DOHH2 (cell line): ENCODE data around the gene PID1.

Experiments
- H3F3A ChIP-seq: fragments of 200-600 bp; sonication (generic), shearing (Covaris generic); 2 replicates; pipeline ENCODE4 v1.6.0; 2016; ENCODE audit warnings: antibody characterized with exemption, mild to moderate bottlenecking; ENCODE audit not compliant: control insufficient read depth, insufficient read depth
- H3K27ac ChIP-seq: fragments of 200-600 bp; sonication (generic); 2 replicates; pipeline ENCODE4 v1.5.1; 2014; ENCODE audit warnings: low read depth, mild to moderate bottlenecking, low read length, moderate library complexity
- H3K27me3 ChIP-seq: fragments of 200-600 bp; sonication (generic); 2 replicates; pipeline ENCODE4 v1.6.1; 2014; ENCODE audit warnings: mild to moderate bottlenecking, low read length, mixed read lengths; ENCODE audit not compliant: control insufficient read depth
- H3K36me3 ChIP-seq: fragments of 200-600 bp; sonication (generic); 2 replicates; pipeline ENCODE4 v1.6.1; 2014; ENCODE audit warnings: mild to moderate bottlenecking, low read length, moderate library complexity, mixed read lengths; ENCODE audit not compliant: control insufficient read depth
- H3K4me1 ChIP-seq: fragments of 200-600 bp; sonication (generic); 2 replicates; pipeline ENCODE4 v1.6.1; 2014; ENCODE audit warnings: mild to moderate bottlenecking, low read length, mixed read lengths; ENCODE audit not compliant: control insufficient read depth
- H3K4me2 ChIP-seq: fragments of 200-600 bp; sonication (generic); 2 replicates; pipeline ENCODE4 v1.6.0; 2014; ENCODE audit warnings: mild to moderate bottlenecking, low read length, moderate library complexity
- H3K4me3 ChIP-seq: fragments of 200-600 bp; sonication (generic); 2 replicates; pipeline ENCODE4 v1.5.1; 2014; ENCODE audit warnings: mild to moderate bottlenecking, low read length, mixed read lengths
- H3K79me2 ChIP-seq: fragments of 200-600 bp; sonication (generic); 2 replicates; pipeline ENCODE4 v1.6.1; 2014; ENCODE audit warnings: mild to moderate bottlenecking, low read length, mixed read lengths; ENCODE audit not compliant: control insufficient read depth
- H3K9me2 ChIP-seq: fragments of 200-600 bp; sonication (generic); replicated peaks from 2 replicates; pipeline ENCODE4 v1.6.1; 2014; ENCODE audit warnings: mild to moderate bottlenecking, low read length, mixed read lengths; ENCODE audit not compliant: control insufficient read depth
- H3K9me3 ChIP-seq: fragments of 200-600 bp; sonication (generic); 2 replicates; pipeline ENCODE4 v1.6.1; 2014; ENCODE audit warnings: antibody characterized with exemption, low read length, mixed read lengths; ENCODE audit not compliant: control insufficient read depth, insufficient read depth
- H4K20me1 ChIP-seq: fragments of 200-600 bp; sonication (generic); 2 replicates; pipeline ENCODE4 v1.6.0; 2014; ENCODE audit warnings: low read depth, mild to moderate bottlenecking, antibody characterized with exemption, low read length, moderate library complexity; ENCODE audit not compliant: control insufficient read depth, insufficient read depth
- EZH2phosphoT487 ChIP-seq: fragments of 200-600 bp; sonication (generic); IDR thresholded peaks from 2 replicates; pipeline ENCODE4 v1.6.1; 2017; ENCODE audit warnings: borderline replicate concordance, mild to moderate bottlenecking, antibody characterized with exemption, low read length, moderate library complexity, mixed read lengths
- TF ChIP-seq, protein P1 (sequence below): fragments of 200-600 bp; sonication (generic); IDR thresholded peaks from one replicate; pipeline ENCODE4 v1.5.1; 2014; ENCODE audit warnings: antibody characterized with exemption, mild to moderate bottlenecking, low read depth, low read length; ENCODE audit not compliant: poor library complexity, severe bottlenecking

The PID1 gene

GRCh38 chr2:229060147-229060546, 210.9 kb downstream of the PID1 start:
- H3K36me3 ChIP-seq, result no peaks in the 10 kb centered on the region
- H3K79me2 ChIP-seq, result no peaks in the 10 kb centered on the region
- H3K9me3 ChIP-seq, result peaks cover 4% of the 10 kb centered on the region; the same call in 1 of the 2 replicates
- TF ChIP-seq, protein P1, sequence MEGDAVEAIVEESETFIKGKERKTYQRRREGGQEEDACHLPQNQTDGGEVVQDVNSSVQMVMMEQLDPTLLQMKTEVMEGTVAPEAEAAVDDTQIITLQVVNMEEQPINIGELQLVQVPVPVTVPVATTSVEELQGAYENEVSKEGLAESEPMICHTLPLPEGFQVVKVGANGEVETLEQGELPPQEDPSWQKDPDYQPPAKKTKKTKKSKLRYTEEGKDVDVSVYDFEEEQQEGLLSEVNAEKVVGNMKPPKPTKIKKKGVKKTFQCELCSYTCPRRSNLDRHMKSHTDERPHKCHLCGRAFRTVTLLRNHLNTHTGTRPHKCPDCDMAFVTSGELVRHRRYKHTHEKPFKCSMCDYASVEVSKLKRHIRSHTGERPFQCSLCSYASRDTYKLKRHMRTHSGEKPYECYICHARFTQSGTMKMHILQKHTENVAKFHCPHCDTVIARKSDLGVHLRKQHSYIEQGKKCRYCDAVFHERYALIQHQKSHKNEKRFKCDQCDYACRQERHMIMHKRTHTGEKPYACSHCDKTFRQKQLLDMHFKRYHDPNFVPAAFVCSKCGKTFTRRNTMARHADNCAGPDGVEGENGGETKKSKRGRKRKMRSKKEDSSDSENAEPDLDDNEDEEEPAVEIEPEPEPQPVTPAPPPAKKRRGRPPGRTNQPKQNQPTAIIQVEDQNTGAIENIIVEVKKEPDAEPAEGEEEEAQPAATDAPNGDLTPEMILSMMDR, result no peak
- no peak for TF ChIP-seq EZH2phosphoT487
- no peaks in the 10 kb centered on the region for H3F3A ChIP-seq
- no peaks in the 10 kb centered on the region for H3K27me3 ChIP-seq
- H3K4me1 ChIP-seq, result no peaks in the 10 kb centered on the region
- no peak overlapping the region for H3K4me2 ChIP-seq
- H4K20me1 ChIP-seq, result no peaks in the 10 kb centered on the region
- H3K27ac ChIP-seq, result no peak overlapping the region
- H3K9me2 ChIP-seq, result no peaks in the 10 kb centered on the region
- no peak overlapping the region for H3K4me3 ChIP-seq

DNA sequence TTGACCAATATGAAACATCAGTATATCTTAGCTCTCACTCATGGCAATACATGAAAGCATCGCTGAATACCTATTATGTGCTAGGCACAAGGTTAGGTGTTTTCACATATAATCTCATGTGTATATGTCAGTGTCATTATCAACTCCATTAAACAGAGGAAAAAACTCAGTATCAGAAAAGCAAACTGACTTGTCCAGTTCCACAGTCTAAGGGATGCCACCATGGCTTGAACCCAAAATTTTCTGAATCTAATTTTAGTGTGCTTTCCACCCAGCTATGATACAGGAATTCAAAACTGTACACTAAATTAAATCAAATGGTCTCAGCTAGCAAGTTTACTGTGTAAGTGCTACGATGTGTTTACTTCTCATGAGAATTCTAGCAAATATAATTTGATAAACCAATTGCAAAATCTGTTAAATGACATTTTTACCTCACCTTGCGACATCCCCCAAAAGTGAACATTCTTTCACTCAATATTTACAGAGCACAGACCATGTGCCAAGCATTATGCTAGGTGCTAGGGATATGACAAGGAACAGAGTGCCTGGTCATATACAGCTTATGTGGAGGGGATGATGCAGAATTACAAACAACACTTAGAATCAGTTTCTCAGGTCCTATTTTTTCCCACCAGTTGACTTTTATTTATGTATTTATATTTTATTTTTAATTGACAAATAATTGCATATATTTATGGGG, 211.6 kb downstream of the PID1 start:
- Histone ChIP-seq H3K27ac (no peak overlapping the region), H3K36me3 (no peaks in the 10 kb centered on the region), H4K20me1 (no peaks in the 10 kb centered on the region), H3K79me2 (no peaks in the 10 kb centered on the region), H3K4me2 (no peak overlapping the region), H3K27me3 (no peaks in the 10 kb centered on the region), H3F3A (no peaks in the 10 kb centered on the region), H3K9me3 (peaks cover 4% of the 10 kb centered on the region; the same call in 1 of the 2 replicates), H3K9me2 (no peaks in the 10 kb centered on the region), H3K4me3 (no peak overlapping the region), H3K4me1 (no peaks in the 10 kb centered on the region)
- TF ChIP-seq, protein P1, result no peak
- TF ChIP-seq EZH2phosphoT487, result no peak

- no peak overlapping the region for H3K27ac ChIP-seq
- H4K20me1 ChIP-seq, result no peaks in the 10 kb centered on the region
- H3K4me1 ChIP-seq, result no peaks in the 10 kb centered on the region
- no peak overlapping the region for H3K4me3 ChIP-seq
- no peaks in the 10 kb centered on the region for H3F3A ChIP-seq
- H3K79me2 ChIP-seq, result no peaks in the 10 kb centered on the region
- H3K36me3 ChIP-seq, result no peaks in the 10 kb centered on the region
- H3K9me2 ChIP-seq, result no peaks in the 10 kb centered on the region
- TF ChIP-seq, protein P1, result no peak
- TF ChIP-seq EZH2phosphoT487, result no peak
- H3K4me2 ChIP-seq, result no peak overlapping the region
- H3K27me3 ChIP-seq, result no peaks in the 10 kb centered on the region
- peaks cover 4% of the 10 kb centered on the region; the same call in 1 of the 2 replicates for H3K9me3 ChIP-seq
Observed at GRCh38 chr2:229057976-229058553, 213.0 kb downstream of the PID1 start.
